ENCODE results near the gene EMP3. TPM values are rescaled to one million over a fixed set of nuclear protein-coding genes. Genes with fewer than 3 reads are reported as not detected.

Gene EMP3
- total RNA-seq, 1 donor from 2014 or later, result 1.2 TPM

GRCh38 chr19:48379058-48379457 lies 53.7 kb downstream of the EMP3 start:
- Mint-ChIP-seq H3K4me3 (no peak overlapping the region), H3K9me3 (no peaks in the 10 kb centered on the region), H3K36me3 (peaks cover 14% of the 10 kb centered on the region), H3K4me1 (peaks cover 7% of the 10 kb centered on the region), H3K27me3 (ENCODE audit: insufficient read depth, low read depth) (peaks cover 3% of the 10 kb centered on the region), H3K27ac (no peak overlapping the region)
- Histone ChIP-seq H2AFZ (replicated peaks) (no peak overlapping the region), H3K79me2 (ENCODE audit: low read depth) (no peaks in the 10 kb centered on the region), H3K9ac (no peak overlapping the region), H3K4me3 (no peak overlapping the region), H3K4me2 (no peak overlapping the region), H3K36me3 (no peaks in the 10 kb centered on the region), H4K20me1 (ENCODE audit: low read depth) (no peaks in the 10 kb centered on the region), H3F3A (ENCODE audit: low read depth) (peaks cover 12% of the 10 kb centered on the region), H3K27ac (no peak overlapping the region), H3K27me3 (no peaks in the 10 kb centered on the region), H3K9me3 (ENCODE audit: low read depth) (no peaks in the 10 kb centered on the region), H3K4me1 (no peaks in the 10 kb centered on the region)
- TF ChIP-seq EZH2phosphoT487 (IDR thresholded peaks at IDR 0.05) (no peak), EZH2 (IDR thresholded peaks at IDR 0.05) (no peak)
- TF ChIP-seq, protein P1, sequence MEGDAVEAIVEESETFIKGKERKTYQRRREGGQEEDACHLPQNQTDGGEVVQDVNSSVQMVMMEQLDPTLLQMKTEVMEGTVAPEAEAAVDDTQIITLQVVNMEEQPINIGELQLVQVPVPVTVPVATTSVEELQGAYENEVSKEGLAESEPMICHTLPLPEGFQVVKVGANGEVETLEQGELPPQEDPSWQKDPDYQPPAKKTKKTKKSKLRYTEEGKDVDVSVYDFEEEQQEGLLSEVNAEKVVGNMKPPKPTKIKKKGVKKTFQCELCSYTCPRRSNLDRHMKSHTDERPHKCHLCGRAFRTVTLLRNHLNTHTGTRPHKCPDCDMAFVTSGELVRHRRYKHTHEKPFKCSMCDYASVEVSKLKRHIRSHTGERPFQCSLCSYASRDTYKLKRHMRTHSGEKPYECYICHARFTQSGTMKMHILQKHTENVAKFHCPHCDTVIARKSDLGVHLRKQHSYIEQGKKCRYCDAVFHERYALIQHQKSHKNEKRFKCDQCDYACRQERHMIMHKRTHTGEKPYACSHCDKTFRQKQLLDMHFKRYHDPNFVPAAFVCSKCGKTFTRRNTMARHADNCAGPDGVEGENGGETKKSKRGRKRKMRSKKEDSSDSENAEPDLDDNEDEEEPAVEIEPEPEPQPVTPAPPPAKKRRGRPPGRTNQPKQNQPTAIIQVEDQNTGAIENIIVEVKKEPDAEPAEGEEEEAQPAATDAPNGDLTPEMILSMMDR (IDR thresholded peaks at IDR 0.05), result no peak
- DNase-seq (ENCODE audit: low spot score), result no peak

Other genes starting within 250 kb of the EMP3 start
- not detected in 2 replicates for gene PLA2G4C, start 214.7 kb upstream of the EMP3 start, total RNA-seq (ENCODE audit: low replicate concordance)
- 40.0 and 88.9 TPM in 2 replicates for gene LIG1, start 155.2 kb upstream of the EMP3 start, total RNA-seq (ENCODE audit: low replicate concordance)
- gene ZSWIM9, start 154.9 kb upstream of the EMP3 start, total RNA-seq (ENCODE audit: low replicate concordance), result 0.36 and 4.2 TPM in 2 replicates
- 46.6 and 59.7 TPM in 2 replicates for gene CARD8, start 69.6 kb upstream of the EMP3 start, total RNA-seq (ENCODE audit: low replicate concordance)
- 5.4 and 6.0 TPM in 2 replicates for gene ZNF114, start 55.5 kb upstream of the EMP3 start, total RNA-seq (ENCODE audit: low replicate concordance)
- gene TMEM143, start 38.4 kb downstream of the EMP3 start, total RNA-seq (ENCODE audit: low replicate concordance), result 3.1 and 9.4 TPM in 2 replicates
- gene SYNGR4, start 38.8 kb downstream of the EMP3 start, total RNA-seq (ENCODE audit: low replicate concordance), result not detected in 2 replicates
- 106 and 161 TPM in 2 replicates for gene KDELR1, start 66.0 kb downstream of the EMP3 start, total RNA-seq (ENCODE audit: low replicate concordance)
- gene GRIN2D, start 68.1 kb downstream of the EMP3 start, total RNA-seq (ENCODE audit: low replicate concordance), result 0.28 and 0.45 TPM in 2 replicates
- 10.6 and 31.5 TPM in 2 replicates for gene GRWD1, start 120.4 kb downstream of the EMP3 start, total RNA-seq (ENCODE audit: low replicate concordance)
- 0.69 and 0.74 TPM in 2 replicates for gene KCNJ14, start 130.0 kb downstream of the EMP3 start, total RNA-seq (ENCODE audit: low replicate concordance)
- gene CYTH2, start 143.8 kb downstream of the EMP3 start, total RNA-seq (ENCODE audit: low replicate concordance), result 50.3 and 107 TPM in 2 replicates
- gene LMTK3, start 186.3 kb downstream of the EMP3 start, total RNA-seq (ENCODE audit: low replicate concordance), result 0.02 and 3.5 TPM in 2 replicates
- gene SULT2B1, start 226.6 kb downstream of the EMP3 start, total RNA-seq (ENCODE audit: low replicate concordance), result 1.6 TPM in 1 of 2 replicates, not detected in the other